Measurements from ENCODE around the gene FCSK. TPM values are rescaled to one million over a fixed set of nuclear protein-coding genes. Genes with fewer than 3 reads are reported as not detected.

FCSK gene
- total and polyA plus RNA-seq, 2 of the 8 experiments (the other 6 are each of a cell fraction or from before 2014, with no cell fraction given) = 4.6 to 5.1 TPM

DNA sequence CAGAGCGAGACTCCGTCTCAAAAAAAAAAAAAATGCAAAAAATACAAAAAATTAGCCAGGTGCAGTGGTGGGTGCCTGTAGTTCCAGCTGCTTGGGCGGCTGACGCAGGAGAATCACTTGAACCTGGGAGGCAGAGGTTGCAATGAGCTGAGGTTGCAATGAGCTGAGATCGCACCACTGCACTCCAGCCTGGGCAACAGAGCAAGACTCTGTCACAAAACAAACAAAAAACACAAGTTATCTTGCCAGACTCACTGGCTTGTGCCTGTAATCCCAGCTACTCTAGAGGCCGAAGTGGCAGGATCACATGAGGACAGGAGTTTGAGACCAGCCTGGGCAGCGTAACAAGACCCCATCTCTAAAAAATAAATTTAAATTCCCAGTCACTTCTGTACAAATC is 12.1 kb upstream of the FCSK start (continued):
- no peak for TF ChIP-seq RBBP5 (IDR thresholded peaks at IDR 0.05; ENCODE audit: borderline replicate concordance, low read depth, low read length)
- TF ChIP-seq HDAC6 (IDR thresholded peaks at IDR 0.05; ENCODE audit: low read depth, low read length) = no peak
- TF ChIP-seq, protein P1, sequence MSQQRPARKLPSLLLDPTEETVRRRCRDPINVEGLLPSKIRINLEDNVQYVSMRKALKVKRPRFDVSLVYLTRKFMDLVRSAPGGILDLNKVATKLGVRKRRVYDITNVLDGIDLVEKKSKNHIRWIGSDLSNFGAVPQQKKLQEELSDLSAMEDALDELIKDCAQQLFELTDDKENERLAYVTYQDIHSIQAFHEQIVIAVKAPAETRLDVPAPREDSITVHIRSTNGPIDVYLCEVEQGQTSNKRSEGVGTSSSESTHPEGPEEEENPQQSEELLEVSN (IDR thresholded peaks at IDR 0.05) = no peak
- TF ChIP-seq, protein P2, sequence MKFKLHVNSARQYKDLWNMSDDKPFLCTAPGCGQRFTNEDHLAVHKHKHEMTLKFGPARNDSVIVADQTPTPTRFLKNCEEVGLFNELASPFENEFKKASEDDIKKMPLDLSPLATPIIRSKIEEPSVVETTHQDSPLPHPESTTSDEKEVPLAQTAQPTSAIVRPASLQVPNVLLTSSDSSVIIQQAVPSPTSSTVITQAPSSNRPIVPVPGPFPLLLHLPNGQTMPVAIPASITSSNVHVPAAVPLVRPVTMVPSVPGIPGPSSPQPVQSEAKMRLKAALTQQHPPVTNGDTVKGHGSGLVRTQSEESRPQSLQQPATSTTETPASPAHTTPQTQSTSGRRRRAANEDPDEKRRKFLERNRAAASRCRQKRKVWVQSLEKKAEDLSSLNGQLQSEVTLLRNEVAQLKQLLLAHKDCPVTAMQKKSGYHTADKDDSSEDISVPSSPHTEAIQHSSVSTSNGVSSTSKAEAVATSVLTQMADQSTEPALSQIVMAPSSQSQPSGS (IDR thresholded peaks at IDR 0.05; ENCODE audit: low read length) = no peak
